ENCODE measurements around the gene SFTPB.

The SFTPB gene

GRCh38 chr2:85613717-85614515, 54.1 kb downstream of the SFTPB start:
- no peak for DNase-seq (ENCODE audit: low read depth in 2 of 2)

- DNase-seq (ENCODE audit: low read depth in 2 of 2): peak; percentile 64 to 69
Observed at GRCh38 chr2:85611705-85612587, 56.1 kb downstream of the SFTPB start, which contains the start of gene C2orf68. Gene C2orf68 (minus strand): TSS chr2:85612066. CDS start chr2:85611984, 82 bp downstream.

- DNase-seq (ENCODE audit: low read depth in 2 of 2): no peak
Observed at GRCh38 chr2:85611217-85611704, 56.7 kb downstream of the SFTPB start.
